Hypothalamus (tissue), 51 donors: ENCODE measurements around the gene CDHR1.
A peak's percentile ranks its signal among the peaks of the same experiment; 100 is the strongest.
"Not testable (repeated sequence)": the region's sequence is repeated elsewhere in the genome, so short reads cannot be mapped to it uniquely, and the experiment has no call there.

Source experiments
- DNase-seq, 51 donors: peaks; one replicate each; lab custom pipeline; 2025; lab: John Stamatoyannopoulos, UW

CDHR1 gene

GRCh38 chr10:84194424-84195043, at the start of gene CDHR1:
Gene CDHR1 (plus strand): TSS chr10:84194537. CDS start chr10:84194761, 224 bp downstream.
- peak in 25 of 51 donors; percentile 10 to 61 (median 30) for DNase-seq

GRCh38 chr10:84147347-84147746, 47.0 kb upstream of the CDHR1 start:
- no peak for DNase-seq

- DNase-seq: peak in 2 of 51 donors; percentile 2 to 3
These were observed 46.2 kb upstream of the CDHR1 start for GRCh38 chr10:84148006-84148597.

- no peak for DNase-seq
These were observed 44.5 kb upstream of the CDHR1 start for GRCh38 chr10:84149854-84150253.

GRCh38 chr10:84152769-84153168, 41.6 kb upstream of the CDHR1 start:
- DNase-seq: no peak

GRCh38 chr10:84155521-84155920, 38.8 kb upstream of the CDHR1 start:
- DNase-seq: no peak

- no peak for DNase-seq
These were observed 38.3 kb upstream of the CDHR1 start for GRCh38 chr10:84156009-84156408.

- peak in 1 of 51 donors; percentile 12 for DNase-seq
These were observed 37.6 kb upstream of the CDHR1 start for GRCh38 chr10:84156768-84157167.

GRCh38 chr10:84158061-84158460, 36.3 kb upstream of the CDHR1 start:
- no peak for DNase-seq

GRCh38 chr10:84158550-84158949, 35.8 kb upstream of the CDHR1 start:
- no peak for DNase-seq

GRCh38 chr10:84159076-84159685, 35.2 kb upstream of the CDHR1 start:
- DNase-seq: peak in 2 of 51 donors; percentile 15

- DNase-seq: no peak
These were observed 33.5 kb upstream of the CDHR1 start for GRCh38 chr10:84160663-84161362.

GRCh38 chr10:84163996-84164395, 30.3 kb upstream of the CDHR1 start:
- no peak for DNase-seq

GRCh38 chr10:84164442-84164841, 29.9 kb upstream of the CDHR1 start:
- no peak for DNase-seq

- DNase-seq: no peak
These were observed 27.6 kb upstream of the CDHR1 start for GRCh38 chr10:84166620-84167288.

- not testable (repeated sequence) for DNase-seq
These were observed 27.1 kb upstream of the CDHR1 start for GRCh38 chr10:84167289-84167653.

- DNase-seq: not testable (repeated sequence)
These were observed 26.0 kb upstream of the CDHR1 start for GRCh38 chr10:84168382-84168781.

- DNase-seq: not testable (repeated sequence)
These were observed 23.1 kb upstream of the CDHR1 start for GRCh38 chr10:84171237-84171636.

GRCh38 chr10:84171700-84172466, 22.5 kb upstream of the CDHR1 start:
- peak in 2 of 51 donors; percentile 6 to 15 for DNase-seq
